Endodermal cell (in vitro differentiated cells): ENCODE data around the gene ELMO3. TPM values are rescaled to one million over a fixed set of nuclear protein-coding genes. Genes with fewer than 3 reads are reported as not detected.
A peak's percentile ranks its signal among the peaks of the same experiment; 100 is the strongest.

Experiments used
- DNase-seq: peaks from one replicate; pipeline ENCODE4 v3.0.0-alpha.2; 2017
- H3K27ac ChIP-seq: 2 replicates; pipeline ENCODE4 v1.5.1; 2013; ENCODE audit warnings: mild to moderate bottlenecking, low read depth, low read length, moderate library complexity
- H3K27me3 ChIP-seq: 2 replicates; pipeline ENCODE4 v1.6.1; 2013; ENCODE audit warnings: mild to moderate bottlenecking, low read length, moderate library complexity; ENCODE audit not compliant: insufficient read depth, control insufficient read depth, poor library complexity, severe bottlenecking
- H3K36me3 ChIP-seq: 2 replicates; pipeline ENCODE4 v1.7.0; 2013; ENCODE audit warnings: mild to moderate bottlenecking, low read length, moderate library complexity; ENCODE audit not compliant: control insufficient read depth, insufficient read depth
- H3K4me1 ChIP-seq: one replicate; pipeline ENCODE4 v1.7.0; 2013; ENCODE audit warnings: low read length; ENCODE audit not compliant: control insufficient read depth, insufficient read depth
- H3K4me3 ChIP-seq: 2 replicates; pipeline ENCODE4 v1.5.1; 2013; ENCODE audit warnings: mild to moderate bottlenecking, low read length, moderate library complexity
- H3K9ac ChIP-seq: 2 replicates; pipeline ENCODE4 v1.6.1; 2013; ENCODE audit warnings: mild to moderate bottlenecking, low read length, moderate library complexity; ENCODE audit not compliant: poor library complexity, severe bottlenecking; ENCODE audit errors: extremely low read depth
- H3K9me3 ChIP-seq: 2 replicates; pipeline ENCODE4 v1.6.1; 2013; ENCODE audit warnings: mild to moderate bottlenecking, low read length, moderate library complexity; ENCODE audit not compliant: control insufficient read depth
- H3K27ac Mint-ChIP-seq: 2 replicates; pipeline ENCODE4 v1.8.0; 2020; ENCODE audit warnings: mixed read lengths
- H3K27me3 Mint-ChIP-seq: 2 replicates; pipeline ENCODE4 v1.8.0; 2021; ENCODE audit warnings: mild to moderate bottlenecking, mixed read lengths; ENCODE audit not compliant: insufficient read depth
- H3K36me3 Mint-ChIP-seq: 2 replicates; pipeline ENCODE4 v1.8.0; 2020; ENCODE audit warnings: low read depth, mixed read lengths
- H3K4me1 Mint-ChIP-seq: 2 replicates; pipeline ENCODE4 v1.8.0; 2020; ENCODE audit warnings: mixed read lengths
- H3K4me3 Mint-ChIP-seq: 2 replicates; pipeline ENCODE4 v1.8.0; 2020; ENCODE audit warnings: mild to moderate bottlenecking, moderate library complexity, mixed read lengths
- H3K9me3 Mint-ChIP-seq: 2 replicates; pipeline ENCODE4 v1.8.0; 2020; ENCODE audit warnings: mild to moderate bottlenecking, mixed read lengths
- WGBS, 2 experiments: methylation state at CpG; one replicate each; pipeline versions ENCODE4 v1.1.5 to v1.1.7; 2013; ENCODE audit warnings: missing lambda C conversion rate in 2 of 2, mixed read lengths in 1 of 2; ENCODE audit not compliant: insufficient coverage in 1 of 2, insufficient read length in 1 of 2; 5-methylcytosine and 5-hydroxymethylcytosine counted together
- total RNA-seq, 2 donors: library from RNA; stranded (reverse); fragmentation: NEBNext Ultra II Directional in 1 of 2; extraction: Animal tissue kit (Norgen Biotek cat#: 25700) in 1 of 2; gene quantifications; 2 replicates in 1 of 2; 3 replicates in 1 of 2; pipeline ENCODE4 v1.2.1, GENCODE V29; 2021
- TF ChIP-seq, protein P1 (sequence below): fragments of 200-600 bp; sonication (generic); conservative IDR thresholded peaks from 2 replicates; pipeline ENCODE4 v1.5.0; 2021; ENCODE audit warnings: antibody characterized with exemption, mild to moderate bottlenecking

Gene ELMO3
- total RNA-seq, 2 donors from 2014 or later = 5.6 to 6.4 TPM

DNA sequence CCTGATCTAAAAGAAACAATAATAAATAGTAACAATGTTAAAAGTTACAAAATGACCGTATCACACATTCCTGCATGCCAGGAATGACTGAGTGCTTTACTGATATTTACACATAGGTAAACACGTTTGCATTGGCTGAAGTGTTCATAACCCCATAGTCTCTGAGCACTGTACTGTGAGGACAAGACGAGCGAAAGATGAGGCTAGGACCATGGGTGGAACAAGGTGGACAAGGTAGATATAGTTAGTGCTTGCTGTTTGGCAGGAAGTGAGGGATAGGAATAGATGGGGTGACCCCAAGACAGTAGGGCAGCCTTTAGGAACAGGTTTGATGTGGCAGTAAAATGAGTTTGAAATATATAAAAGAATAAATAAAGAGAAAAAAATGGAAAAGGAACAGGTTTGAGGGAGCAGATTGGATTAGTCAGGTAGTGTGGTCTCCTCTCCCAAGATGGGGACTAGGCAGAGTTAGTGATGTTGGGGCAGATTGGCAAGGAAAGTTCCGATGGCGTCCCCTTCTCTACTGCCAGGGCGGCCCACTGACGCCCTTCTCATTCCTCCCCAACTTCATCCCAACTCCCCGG, 7.4 kb upstream of the ELMO3 start:
- Histone ChIP-seq H3K4me1 (peaks cover 9% of the 10 kb centered on the region), H3K4me3 (peak overlapping the region; percentile 99), H3K27ac (no peak overlapping the region), H3K27me3 (no peaks in the 10 kb centered on the region), H3K36me3 (peaks cover 35% of the 10 kb centered on the region), H3K9me3 (no peaks in the 10 kb centered on the region), H3K9ac (no peak overlapping the region)
- peak overlapping the region; percentile 80 for H3K4me3 Mint-ChIP-seq
- no peaks in the 10 kb centered on the region for H3K9me3 Mint-ChIP-seq
- peaks cover 11% of the 10 kb centered on the region for H3K4me1 Mint-ChIP-seq
- no peak overlapping the region for H3K27ac Mint-ChIP-seq
- TF ChIP-seq, protein P1, sequence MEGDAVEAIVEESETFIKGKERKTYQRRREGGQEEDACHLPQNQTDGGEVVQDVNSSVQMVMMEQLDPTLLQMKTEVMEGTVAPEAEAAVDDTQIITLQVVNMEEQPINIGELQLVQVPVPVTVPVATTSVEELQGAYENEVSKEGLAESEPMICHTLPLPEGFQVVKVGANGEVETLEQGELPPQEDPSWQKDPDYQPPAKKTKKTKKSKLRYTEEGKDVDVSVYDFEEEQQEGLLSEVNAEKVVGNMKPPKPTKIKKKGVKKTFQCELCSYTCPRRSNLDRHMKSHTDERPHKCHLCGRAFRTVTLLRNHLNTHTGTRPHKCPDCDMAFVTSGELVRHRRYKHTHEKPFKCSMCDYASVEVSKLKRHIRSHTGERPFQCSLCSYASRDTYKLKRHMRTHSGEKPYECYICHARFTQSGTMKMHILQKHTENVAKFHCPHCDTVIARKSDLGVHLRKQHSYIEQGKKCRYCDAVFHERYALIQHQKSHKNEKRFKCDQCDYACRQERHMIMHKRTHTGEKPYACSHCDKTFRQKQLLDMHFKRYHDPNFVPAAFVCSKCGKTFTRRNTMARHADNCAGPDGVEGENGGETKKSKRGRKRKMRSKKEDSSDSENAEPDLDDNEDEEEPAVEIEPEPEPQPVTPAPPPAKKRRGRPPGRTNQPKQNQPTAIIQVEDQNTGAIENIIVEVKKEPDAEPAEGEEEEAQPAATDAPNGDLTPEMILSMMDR = no peak
- H3K27me3 Mint-ChIP-seq = peaks cover 2% of the 10 kb centered on the region
- DNase-seq = no peak
- peaks cover 35% of the 10 kb centered on the region for H3K36me3 Mint-ChIP-seq
- 42 to 43% methylated on average over 9 of the region's 9 CpGs for WGBS, 2 experiments

DNA sequence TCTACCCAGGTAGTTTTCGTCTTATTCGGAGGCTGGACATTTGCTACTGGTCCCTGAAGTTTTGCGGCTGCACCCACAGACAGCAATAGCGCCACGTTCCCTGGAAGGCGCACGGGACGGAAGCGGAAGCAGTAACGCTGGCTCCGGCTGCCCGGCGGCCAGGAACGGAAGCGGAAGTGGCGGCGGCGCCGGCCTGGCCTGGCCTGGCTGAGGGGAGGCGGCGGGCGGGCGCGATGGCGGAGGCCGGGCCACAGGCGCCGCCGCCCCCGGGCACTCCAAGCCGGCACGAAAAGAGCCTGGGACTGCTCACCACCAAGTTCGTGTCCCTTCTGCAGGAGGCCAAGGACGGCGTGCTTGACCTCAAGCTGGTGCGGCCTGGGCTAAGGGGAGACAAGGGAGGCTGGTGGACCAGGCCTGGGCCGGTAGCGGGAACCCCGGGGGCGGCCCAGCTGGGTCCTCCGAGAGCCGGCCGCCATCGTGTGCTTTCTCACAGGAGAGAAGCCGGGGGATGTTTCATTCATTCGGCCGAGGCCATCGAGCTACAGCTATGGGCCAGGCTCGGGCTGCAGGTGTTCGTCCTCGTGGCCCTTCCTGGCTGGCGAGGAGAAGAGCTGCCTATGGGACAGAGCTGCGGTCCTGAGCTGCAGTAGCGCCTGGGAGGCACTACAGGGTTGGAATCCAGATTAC, 6.8 kb upstream of the ELMO3 start, which contains the start of gene E2F4:
Gene E2F4 (plus strand): TSS at position 161 of the 687 bp plus-strand sequence. CDS start 73 bp downstream, at position 234.
- H3K27ac Mint-ChIP-seq = peak within 1 kb of the TSS; percentile 85
- no peaks in the 10 kb centered on the region for H3K9me3 Mint-ChIP-seq
- Histone ChIP-seq H3K27ac (no peak within 1 kb of the TSS), H3K36me3 (peaks cover 41% of the 10 kb centered on the region), H3K9ac (peak within 1 kb of the TSS; percentile 72), H3K27me3 (no peaks in the 10 kb centered on the region), H3K4me3 (peak within 1 kb of the TSS; percentile 99), H3K9me3 (no peaks in the 10 kb centered on the region), H3K4me1 (peaks cover 7% of the 10 kb centered on the region)
- 0% methylated on average over 18 to 54 of the region's 54 CpGs for WGBS, 2 experiments
- no peaks in the 10 kb centered on the region for H3K27me3 Mint-ChIP-seq
- peaks cover 5% of the 10 kb centered on the region for H3K4me1 Mint-ChIP-seq
- H3K4me3 Mint-ChIP-seq = peak within 1 kb of the TSS; percentile 80
- peak; percentile 96 for DNase-seq
- peaks cover 41% of the 10 kb centered on the region for H3K36me3 Mint-ChIP-seq
- TF ChIP-seq, protein P1 = no peak

DNA sequence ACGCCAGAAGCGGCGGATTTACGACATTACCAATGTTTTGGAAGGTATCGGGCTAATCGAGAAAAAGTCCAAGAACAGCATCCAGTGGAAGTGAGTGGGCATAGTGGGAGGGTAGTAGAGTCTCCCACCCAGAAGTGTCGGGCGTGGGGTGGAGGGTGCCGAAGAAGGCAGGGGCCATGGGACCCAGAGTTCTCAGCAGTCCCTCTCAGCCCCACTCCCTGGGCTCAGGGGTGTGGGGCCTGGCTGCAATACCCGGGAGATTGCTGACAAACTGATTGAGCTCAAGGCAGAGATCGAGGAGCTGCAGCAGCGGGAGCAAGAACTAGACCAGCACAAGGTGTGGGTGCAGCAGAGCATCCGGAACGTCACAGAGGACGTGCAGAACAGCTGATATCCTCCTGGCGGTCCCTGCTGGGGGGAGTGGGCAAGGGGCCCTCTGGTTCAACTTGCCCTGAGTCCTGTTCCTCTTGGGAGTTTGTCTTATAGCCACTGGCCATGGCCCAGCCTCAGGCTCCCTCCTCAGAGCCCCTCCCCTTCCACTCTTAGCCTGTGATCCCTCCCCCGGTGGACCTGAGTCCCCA, 6.1 kb upstream of the ELMO3 start:
- peak overlapping the region; percentile 85 for H3K27ac Mint-ChIP-seq
- H3K27me3 Mint-ChIP-seq = no peaks in the 10 kb centered on the region
- no peak for DNase-seq
- Histone ChIP-seq H3K36me3 (peaks cover 49% of the 10 kb centered on the region), H3K4me3 (peak overlapping the region; percentile 99), H3K27ac (no peak overlapping the region), H3K9me3 (no peaks in the 10 kb centered on the region), H3K27me3 (no peaks in the 10 kb centered on the region), H3K9ac (peak overlapping the region; percentile 72), H3K4me1 (peaks cover 7% of the 10 kb centered on the region)
- peak overlapping the region; percentile 80 for H3K4me3 Mint-ChIP-seq
- TF ChIP-seq, protein P1 = no peak
- peaks cover 5% of the 10 kb centered on the region for H3K4me1 Mint-ChIP-seq
- no peaks in the 10 kb centered on the region for H3K9me3 Mint-ChIP-seq
- WGBS, 2 experiments = 43 to 49% methylated on average over 17 of the region's 17 CpGs
- peaks cover 43% of the 10 kb centered on the region for H3K36me3 Mint-ChIP-seq
